Loucy (cell line): ENCODE data around the gene INVS.

Source experiments
- H2AFZ ChIP-seq: fragments of 200-600 bp; sonication (generic); 2 replicates; pipeline ENCODE4 v1.6.0; 2016; ENCODE audit warnings: antibody characterized with exemption, mild to moderate bottlenecking, low read length, moderate library complexity
- H3F3A ChIP-seq: fragments of 200-600 bp; 2 replicates; pipeline ENCODE4 v1.6.0; 2016; ENCODE audit warnings: antibody characterized with exemption, low read depth, mild to moderate bottlenecking
- H3K27me3 ChIP-seq: fragments of 200-600 bp; sonication (generic); 2 replicates; pipeline ENCODE4 v1.6.1; 2014; ENCODE audit warnings: low read length, mild to moderate bottlenecking; ENCODE audit not compliant: insufficient read depth, poor library complexity, severe bottlenecking
- H3K36me3 ChIP-seq: fragments of 200-600 bp; sonication (generic); 2 replicates; pipeline ENCODE4 v1.6.1; 2016; ENCODE audit warnings: low read length; ENCODE audit not compliant: insufficient read depth
- H3K4me1 ChIP-seq: fragments of 200-600 bp; sonication (generic); 2 replicates; pipeline ENCODE4 v1.5.1; 2014; ENCODE audit warnings: low read length, mild to moderate bottlenecking; ENCODE audit not compliant: insufficient read depth, poor library complexity, severe bottlenecking
- H3K4me2 ChIP-seq: fragments of 200-600 bp; sonication (generic); 2 replicates; pipeline ENCODE4 v1.6.0; 2014; ENCODE audit warnings: antibody characterized with exemption, low read length, low read depth, mild to moderate bottlenecking; ENCODE audit not compliant: poor library complexity, severe bottlenecking
- H3K4me3 ChIP-seq: fragments of 200-600 bp; sonication (generic); 2 replicates; pipeline ENCODE4 v1.5.1; 2014; ENCODE audit warnings: low read length, mild to moderate bottlenecking, mixed read lengths; ENCODE audit not compliant: poor library complexity, severe bottlenecking
- H3K79me2 ChIP-seq: fragments of 200-600 bp; sonication (generic); 2 replicates; pipeline ENCODE4 v1.6.1; 2014; ENCODE audit warnings: low read length; ENCODE audit not compliant: insufficient read depth
- H3K9ac ChIP-seq: fragments of 200-600 bp; sonication (generic); 2 replicates; pipeline ENCODE4 v1.6.0; 2014; ENCODE audit warnings: mild to moderate bottlenecking, low read depth, low read length, moderate library complexity; ENCODE audit not compliant: poor library complexity, severe bottlenecking
- H3K9me2 ChIP-seq: fragments of 200-600 bp; sonication (generic); replicated peaks from 2 replicates; pipeline ENCODE4 v1.6.1; 2016; ENCODE audit warnings: low read depth, low read length, mixed read lengths
- H3K9me3 ChIP-seq: fragments of 200-600 bp; sonication (generic); 2 replicates; pipeline ENCODE4 v1.6.1; 2014; ENCODE audit warnings: mild to moderate bottlenecking, antibody characterized with exemption, low read length, low read depth; ENCODE audit not compliant: insufficient read depth
- H4K20me1 ChIP-seq: fragments of 200-600 bp; sonication (generic); 2 replicates; pipeline ENCODE4 v1.6.0; 2014; ENCODE audit warnings: antibody characterized with exemption, low read length, mild to moderate bottlenecking; ENCODE audit not compliant: insufficient read depth, poor library complexity, severe bottlenecking
- EZH2phosphoT487 ChIP-seq: fragments of 200-600 bp; IDR thresholded peaks from 2 replicates; pipeline ENCODE4 v1.6.1; 2018; ENCODE audit warnings: antibody characterized with exemption, mild to moderate bottlenecking, moderate library complexity, borderline replicate concordance
- TF ChIP-seq, protein P1 (sequence below): fragments of 200-600 bp; sonication (generic); conservative IDR thresholded peaks from 2 replicates; pipeline ENCODE4 v1.5.1; 2014; ENCODE audit warnings: mild to moderate bottlenecking, antibody characterized with exemption, low read length

Gene INVS

GRCh38 chr9:100196828-100197227 lies 97.8 kb downstream of the INVS start:
- Histone ChIP-seq H3K9me3 (peaks cover 5% of the 10 kb centered on the region; the same call in 1 of the 2 replicates), H3K4me3 (no peak overlapping the region), H3K9me2 (no peaks in the 10 kb centered on the region), H3F3A (no peaks in the 10 kb centered on the region), H3K9ac (no peak overlapping the region), H3K4me1 (no peaks in the 10 kb centered on the region), H3K27me3 (no peaks in the 10 kb centered on the region), H3K79me2 (no peaks in the 10 kb centered on the region), H3K36me3 (peaks cover 5% of the 10 kb centered on the region), H2AFZ (no peak overlapping the region), H4K20me1 (no peaks in the 10 kb centered on the region), H3K4me2 (no peak overlapping the region)
- TF ChIP-seq, protein P1, sequence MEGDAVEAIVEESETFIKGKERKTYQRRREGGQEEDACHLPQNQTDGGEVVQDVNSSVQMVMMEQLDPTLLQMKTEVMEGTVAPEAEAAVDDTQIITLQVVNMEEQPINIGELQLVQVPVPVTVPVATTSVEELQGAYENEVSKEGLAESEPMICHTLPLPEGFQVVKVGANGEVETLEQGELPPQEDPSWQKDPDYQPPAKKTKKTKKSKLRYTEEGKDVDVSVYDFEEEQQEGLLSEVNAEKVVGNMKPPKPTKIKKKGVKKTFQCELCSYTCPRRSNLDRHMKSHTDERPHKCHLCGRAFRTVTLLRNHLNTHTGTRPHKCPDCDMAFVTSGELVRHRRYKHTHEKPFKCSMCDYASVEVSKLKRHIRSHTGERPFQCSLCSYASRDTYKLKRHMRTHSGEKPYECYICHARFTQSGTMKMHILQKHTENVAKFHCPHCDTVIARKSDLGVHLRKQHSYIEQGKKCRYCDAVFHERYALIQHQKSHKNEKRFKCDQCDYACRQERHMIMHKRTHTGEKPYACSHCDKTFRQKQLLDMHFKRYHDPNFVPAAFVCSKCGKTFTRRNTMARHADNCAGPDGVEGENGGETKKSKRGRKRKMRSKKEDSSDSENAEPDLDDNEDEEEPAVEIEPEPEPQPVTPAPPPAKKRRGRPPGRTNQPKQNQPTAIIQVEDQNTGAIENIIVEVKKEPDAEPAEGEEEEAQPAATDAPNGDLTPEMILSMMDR = no peak
- no peak for TF ChIP-seq EZH2phosphoT487

- TF ChIP-seq, protein P1 = no peak
- TF ChIP-seq EZH2phosphoT487 = no peak
- H3F3A ChIP-seq = no peaks in the 10 kb centered on the region
- H3K9ac ChIP-seq = no peak overlapping the region
- H3K4me2 ChIP-seq = no peak overlapping the region
- no peak overlapping the region for H2AFZ ChIP-seq
- H3K9me2 ChIP-seq = no peaks in the 10 kb centered on the region
- H3K4me1 ChIP-seq = no peaks in the 10 kb centered on the region
- no peaks in the 10 kb centered on the region for H4K20me1 ChIP-seq
- H3K27me3 ChIP-seq = no peaks in the 10 kb centered on the region
- peaks cover 5% of the 10 kb centered on the region for H3K36me3 ChIP-seq
- no peak overlapping the region for H3K4me3 ChIP-seq
- H3K79me2 ChIP-seq = no peaks in the 10 kb centered on the region
- peaks cover 5% of the 10 kb centered on the region; the same call in 1 of the 2 replicates for H3K9me3 ChIP-seq
Observed at GRCh38 chr9:100197553-100197952, 98.5 kb downstream of the INVS start.

GRCh38 chr9:100202806-100203205 lies 103.8 kb downstream of the INVS start:
- Histone ChIP-seq H4K20me1 (no peaks in the 10 kb centered on the region), H3K4me1 (no peaks in the 10 kb centered on the region), H3K27me3 (no peaks in the 10 kb centered on the region), H3K79me2 (no peaks in the 10 kb centered on the region), H3F3A (no peaks in the 10 kb centered on the region), H3K9ac (no peak overlapping the region), H3K36me3 (peaks cover 5% of the 10 kb centered on the region; the same call in 1 of the 2 replicates), H3K9me2 (no peaks in the 10 kb centered on the region), H2AFZ (no peak overlapping the region), H3K9me3 (peaks cover 5% of the 10 kb centered on the region; the same call in 1 of the 2 replicates), H3K4me3 (no peak overlapping the region), H3K4me2 (no peak overlapping the region)
- TF ChIP-seq, protein P1 = no peak
- no peak for TF ChIP-seq EZH2phosphoT487
